Measurements from ENCODE around the gene SYNDIG1.

The SYNDIG1 gene

DNA sequence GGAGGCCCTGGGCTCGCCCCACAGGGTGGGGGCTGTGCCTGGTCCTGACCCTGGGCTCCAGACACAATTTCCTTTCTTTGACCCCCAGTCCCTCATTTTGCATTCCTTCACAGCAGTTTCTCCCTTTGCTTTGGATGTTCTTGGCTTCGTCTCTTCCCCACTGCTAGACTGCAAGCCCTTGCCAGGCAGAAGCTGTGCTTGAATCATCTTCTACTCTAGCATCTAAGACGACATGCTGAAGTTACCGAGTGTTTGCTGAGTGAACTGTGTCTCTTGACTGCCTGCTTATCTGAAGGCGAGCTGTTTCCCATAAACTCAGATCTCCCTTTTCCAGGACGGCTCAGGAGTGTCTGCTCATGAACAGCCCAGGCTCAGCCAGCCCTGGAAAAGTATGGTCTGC is 14.3 kb upstream of the SYNDIG1 start:
- no peak for TF ChIP-seq Cebpa-rat (IDR thresholded peaks at IDR 0.05)
- H3K9me3 ChIP-seq = no peaks in the 10 kb centered on the region
- no peak overlapping the region for H3K4me3 ChIP-seq
- H3K27me3 ChIP-seq = no peaks in the 10 kb centered on the region
- H3K4me2 ChIP-seq = no peak overlapping the region
- H3K36me3 ChIP-seq = no peaks in the 10 kb centered on the region
- peaks cover 15% of the 10 kb centered on the region for H3K4me1 ChIP-seq
- no peak overlapping the region for H3K9ac ChIP-seq
- no peak overlapping the region for H3K27ac ChIP-seq
- H4K20me1 ChIP-seq = no peaks in the 10 kb centered on the region

DNA sequence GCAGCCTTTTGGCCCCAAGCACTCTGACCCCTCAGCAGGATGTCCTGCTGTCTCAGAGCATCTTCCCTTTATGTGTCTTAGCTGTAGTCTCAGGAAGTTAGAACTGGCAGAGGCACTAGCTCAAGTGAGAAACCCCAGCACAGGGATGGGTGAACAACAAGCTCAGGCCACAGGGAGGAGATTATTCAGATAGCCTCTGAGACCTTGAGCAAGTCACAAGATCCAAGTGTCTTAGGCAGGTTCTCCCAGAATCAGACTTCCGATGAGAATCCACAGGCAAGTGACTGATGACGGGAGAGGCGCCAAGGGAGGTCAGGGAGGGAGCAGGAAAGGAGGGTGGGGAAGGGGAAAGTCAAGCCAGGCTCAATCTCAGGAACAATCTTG is 13.0 kb upstream of the SYNDIG1 start:
- no peaks in the 10 kb centered on the region for H3K27me3 ChIP-seq
- no peaks in the 10 kb centered on the region for H3K36me3 ChIP-seq
- no peak for TF ChIP-seq Cebpa-rat (IDR thresholded peaks at IDR 0.05)
- H3K9me3 ChIP-seq = no peaks in the 10 kb centered on the region
- H3K9ac ChIP-seq = no peak overlapping the region
- H3K4me3 ChIP-seq = no peak overlapping the region
- H3K4me2 ChIP-seq = no peak overlapping the region
- no peak overlapping the region for H3K27ac ChIP-seq
- H3K4me1 ChIP-seq = peaks cover 15% of the 10 kb centered on the region
- no peaks in the 10 kb centered on the region for H4K20me1 ChIP-seq

DNA sequence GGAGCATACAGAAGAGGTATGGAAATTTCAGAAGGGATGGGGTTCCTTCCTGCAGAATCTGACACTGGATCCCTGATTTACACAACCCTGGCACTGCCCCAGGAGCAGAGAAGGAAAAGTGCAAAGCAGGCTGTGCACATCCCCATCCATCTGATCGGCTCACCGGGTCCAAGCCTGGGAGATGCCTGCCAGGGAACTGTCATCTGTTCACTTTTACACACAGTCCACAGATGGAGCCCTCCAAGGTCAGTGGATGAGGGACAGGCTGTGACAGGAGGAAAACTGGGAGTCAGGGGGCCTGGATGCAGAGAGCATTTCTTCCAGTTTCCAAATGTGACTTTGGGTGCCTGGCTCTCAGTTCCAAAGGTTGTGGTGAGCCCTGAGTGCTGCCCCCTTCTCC is 11.0 kb upstream of the SYNDIG1 start:
- Histone ChIP-seq H3K9me3 (no peaks in the 10 kb centered on the region), H3K4me2 (no peak overlapping the region), H3K4me1 (peaks cover 15% of the 10 kb centered on the region), H4K20me1 (no peaks in the 10 kb centered on the region), H3K4me3 (no peak overlapping the region), H3K36me3 (no peaks in the 10 kb centered on the region), H3K27me3 (no peaks in the 10 kb centered on the region), H3K27ac (no peak overlapping the region), H3K9ac (no peak overlapping the region)
- TF ChIP-seq Cebpa-rat (IDR thresholded peaks at IDR 0.05) = no peak

DNA sequence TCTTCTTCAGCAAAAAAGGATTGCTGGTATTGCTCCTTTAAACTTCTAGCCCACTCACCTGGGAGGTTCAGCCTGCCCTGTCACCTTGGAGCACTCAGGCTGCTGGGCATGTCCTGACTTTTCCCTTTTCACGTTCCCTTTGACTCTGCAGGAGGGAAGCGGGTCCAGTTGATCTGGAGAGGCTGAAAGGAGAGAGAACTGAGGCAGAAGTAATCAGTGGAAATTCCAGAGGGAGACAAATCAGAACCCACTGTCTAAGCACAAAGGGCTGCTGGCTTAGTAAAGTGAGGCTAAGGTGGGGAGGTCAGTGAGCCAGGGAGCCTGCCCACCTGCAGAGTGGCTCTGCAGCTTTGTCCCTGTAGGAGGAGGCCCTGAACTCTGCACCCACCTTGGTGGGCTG is 9.7 kb upstream of the SYNDIG1 start:
- Histone ChIP-seq H3K4me1 (peaks cover 3% of the 10 kb centered on the region; the same call in 1 of the 2 replicates), H3K4me3 (no peak overlapping the region), H3K36me3 (no peaks in the 10 kb centered on the region), H3K9me3 (no peaks in the 10 kb centered on the region), H3K27ac (no peak overlapping the region), H4K20me1 (no peaks in the 10 kb centered on the region), H3K27me3 (no peaks in the 10 kb centered on the region), H3K9ac (no peak overlapping the region), H3K4me2 (no peak overlapping the region)
- TF ChIP-seq Cebpa-rat (IDR thresholded peaks at IDR 0.05) = no peak

- Histone ChIP-seq H3K9ac (no peak overlapping the region), H3K27me3 (no peaks in the 10 kb centered on the region), H3K4me3 (no peak overlapping the region), H3K4me1 (no peaks in the 10 kb centered on the region), H3K4me2 (no peak overlapping the region), H3K9me3 (no peaks in the 10 kb centered on the region), H3K27ac (no peak overlapping the region), H3K36me3 (no peaks in the 10 kb centered on the region), H4K20me1 (no peaks in the 10 kb centered on the region)
- no peak for TF ChIP-seq Cebpa-rat (IDR thresholded peaks at IDR 0.05)
Observed at GRCh38 chr20:24460712-24461111, 8.7 kb upstream of the SYNDIG1 start.

GRCh38 chr20:24461848-24462247 is 7.6 kb upstream of the SYNDIG1 start:
- no peak overlapping the region for H3K4me2 ChIP-seq
- H3K36me3 ChIP-seq = no peaks in the 10 kb centered on the region
- no peaks in the 10 kb centered on the region for H3K9me3 ChIP-seq
- peaks cover 3% of the 10 kb centered on the region; the same call in 1 of the 2 replicates for H3K27me3 ChIP-seq
- no peaks in the 10 kb centered on the region for H4K20me1 ChIP-seq
- no peak for TF ChIP-seq Cebpa-rat (IDR thresholded peaks at IDR 0.05)
- no peaks in the 10 kb centered on the region for H3K4me1 ChIP-seq
- H3K4me3 ChIP-seq = no peak overlapping the region
- H3K9ac ChIP-seq = no peak overlapping the region
- H3K27ac ChIP-seq = no peak overlapping the region

DNA sequence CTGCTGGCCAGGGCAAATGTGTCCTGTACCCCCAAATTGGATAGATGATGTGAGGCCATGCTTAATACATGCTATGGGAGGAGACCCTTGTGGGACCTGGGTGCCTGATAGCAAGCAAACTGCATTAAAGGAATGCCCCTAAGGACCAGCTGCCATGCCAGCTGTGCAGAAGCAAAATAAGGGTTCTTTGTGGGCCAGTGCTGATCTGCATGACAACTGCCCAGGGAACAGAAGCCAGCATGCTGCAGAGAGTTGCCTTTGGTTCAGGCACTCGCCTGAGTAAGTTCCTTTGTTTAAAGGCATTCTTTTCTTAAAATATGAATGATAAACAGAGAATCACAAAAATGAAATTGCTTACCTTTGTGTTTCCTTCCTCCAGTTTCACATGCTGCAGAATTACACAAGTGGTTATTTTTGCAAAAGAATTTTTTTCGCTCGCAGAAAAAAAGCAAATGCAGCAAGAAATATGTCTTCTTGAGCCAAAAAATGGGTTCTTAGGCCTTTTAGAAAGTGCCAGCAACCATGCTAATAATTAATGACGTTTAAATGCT is 6.9 kb upstream of the SYNDIG1 start:
- no peak overlapping the region for H3K27ac ChIP-seq
- peaks cover 10% of the 10 kb centered on the region for H3K27me3 ChIP-seq
- H3K36me3 ChIP-seq = no peaks in the 10 kb centered on the region
- no peak for TF ChIP-seq Cebpa-rat (IDR thresholded peaks at IDR 0.05)
- no peak overlapping the region for H3K9ac ChIP-seq
- H3K4me3 ChIP-seq = no peak overlapping the region
- no peaks in the 10 kb centered on the region for H3K9me3 ChIP-seq
- no peaks in the 10 kb centered on the region for H4K20me1 ChIP-seq
- no peaks in the 10 kb centered on the region for H3K4me1 ChIP-seq
- no peak overlapping the region for H3K4me2 ChIP-seq

DNA sequence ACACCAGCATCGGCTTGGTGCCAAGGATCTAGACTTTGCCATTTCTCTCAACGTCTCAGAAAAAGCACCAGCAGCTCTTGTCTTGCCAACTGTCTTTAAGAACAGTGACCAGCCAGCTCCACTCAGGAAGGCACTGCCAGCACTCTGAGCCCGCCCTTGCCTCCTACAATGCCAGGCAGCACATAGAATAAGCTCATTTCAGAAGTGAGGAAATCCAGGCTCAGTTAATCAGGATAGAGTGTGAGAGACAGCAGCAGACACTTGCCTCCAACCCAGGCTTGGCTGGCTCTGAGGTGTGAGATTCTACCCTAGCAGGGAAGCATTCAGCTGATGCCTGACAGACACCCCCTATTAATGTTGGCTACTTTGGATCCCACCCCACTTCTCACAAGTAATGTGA is 4.3 kb upstream of the SYNDIG1 start:
- Histone ChIP-seq H3K27me3 (peaks cover 36% of the 10 kb centered on the region), H3K4me3 (no peak overlapping the region), H3K36me3 (no peaks in the 10 kb centered on the region), H3K27ac (no peak overlapping the region), H3K4me2 (no peak overlapping the region), H3K9me3 (no peaks in the 10 kb centered on the region), H3K4me1 (peaks cover 15% of the 10 kb centered on the region), H4K20me1 (peaks cover 21% of the 10 kb centered on the region), H3K9ac (no peak overlapping the region)
- no peak for TF ChIP-seq Cebpa-rat (IDR thresholded peaks at IDR 0.05)

DNA sequence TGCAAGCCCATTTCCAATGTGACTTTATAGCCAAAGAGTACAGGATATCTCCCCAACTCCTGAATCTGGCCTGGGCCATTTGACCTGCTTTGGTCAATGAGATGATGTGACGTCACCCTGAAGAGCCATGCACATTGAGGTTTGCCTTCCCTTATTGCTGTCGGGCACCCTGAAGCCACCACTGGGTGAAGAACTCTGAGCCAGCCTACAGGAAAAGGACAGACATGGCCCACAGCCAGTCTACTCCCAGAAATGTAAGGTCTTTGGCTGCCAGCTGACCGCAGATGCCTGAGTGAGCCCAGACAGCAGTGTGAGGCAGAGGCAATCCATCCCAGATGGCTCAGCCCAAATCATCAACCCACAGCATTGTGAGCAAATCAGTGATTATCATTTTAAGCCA is 3.7 kb upstream of the SYNDIG1 start:
- Histone ChIP-seq H3K9me3 (no peaks in the 10 kb centered on the region), H4K20me1 (peaks cover 27% of the 10 kb centered on the region)
- no peak for TF ChIP-seq Cebpa-rat (IDR thresholded peaks at IDR 0.05)

GRCh38 chr20:24468401-24469115 is 871 bp upstream of the SYNDIG1 start:
- Histone ChIP-seq H3K36me3 (no peaks in the 10 kb centered on the region), H3K4me2 (peak overlapping the region; percentile 96), H3K9me3 (no peaks in the 10 kb centered on the region), H3K27ac (no peak overlapping the region), H3K4me3 (peak overlapping the region; percentile 72), H3K27me3 (peaks cover 70% of the 10 kb centered on the region), H3K9ac (no peak overlapping the region), H3K4me1 (peaks cover 20% of the 10 kb centered on the region), H4K20me1 (peaks cover 30% of the 10 kb centered on the region)
- TF ChIP-seq Cebpa-rat (IDR thresholded peaks at IDR 0.05) = no peak

More for the DNA sequence above, 3.7 kb upstream of the SYNDIG1 start:
- no peak overlapping the region for H3K4me3 ChIP-seq
- peaks cover 42% of the 10 kb centered on the region for H3K27me3 ChIP-seq
- H3K4me2 ChIP-seq = no peak overlapping the region
- H3K36me3 ChIP-seq = no peaks in the 10 kb centered on the region
- no peak overlapping the region for H3K9ac ChIP-seq
- peaks cover 20% of the 10 kb centered on the region for H3K4me1 ChIP-seq
- H3K27ac ChIP-seq = no peak overlapping the region
